Astrocyte (in vitro differentiated cells and primary cell): ENCODE measurements around the gene ST6GALNAC3. TPM values are rescaled to one million over a fixed set of nuclear protein-coding genes. Genes with fewer than 3 reads are reported as not detected.

Experiments used
- DNase-seq: peaks from one replicate; pipeline ENCODE4 v3.0.0-alpha.2; 2010; ENCODE audit warnings: low read depth
- FAIRE-seq: peaks from 2 replicates; lab custom pipeline; 2011; peaks lifted over from hg19 to GRCh38; lab: Jason Lieb, UNC
- H2AFZ ChIP-seq: 2 replicates; pipeline ENCODE4 v1.6.0; 2012; ENCODE audit warnings: low read depth, low read length, inconsistent platforms
- H3K27ac ChIP-seq: 2 replicates; pipeline ENCODE4 v1.5.1; 2011; ENCODE audit warnings: low read depth, low read length, inconsistent platforms
- H3K27me3 ChIP-seq: 2 replicates; pipeline ENCODE4 v1.6.0; 2011; ENCODE audit warnings: low read length, inconsistent platforms; ENCODE audit not compliant: insufficient read depth
- H3K36me3 ChIP-seq: 2 replicates; pipeline ENCODE4 v1.5.1; 2011; ENCODE audit warnings: low read length, inconsistent platforms; ENCODE audit not compliant: insufficient read depth
- H3K4me1 ChIP-seq: 2 replicates; pipeline ENCODE4 v1.5.1; 2011; ENCODE audit warnings: low read length, inconsistent platforms; ENCODE audit not compliant: insufficient read depth
- H3K4me2 ChIP-seq: 2 replicates; pipeline ENCODE4 v1.6.0; 2012; ENCODE audit warnings: low read length, inconsistent platforms
- H3K4me3 ChIP-seq: 2 replicates; pipeline ENCODE4 v1.5.1; 2011; ENCODE audit warnings: low read depth, mild to moderate bottlenecking, low read length, inconsistent platforms; ENCODE audit not compliant: insufficient read depth
- H3K79me2 ChIP-seq: 2 replicates; pipeline ENCODE4 v1.6.0; 2012; ENCODE audit warnings: mild to moderate bottlenecking, low read length, inconsistent platforms; ENCODE audit not compliant: insufficient read depth
- H3K9ac ChIP-seq: 2 replicates; pipeline ENCODE4 v1.6.0; 2012; ENCODE audit warnings: mild to moderate bottlenecking, low read length, inconsistent platforms
- H3K9me3 ChIP-seq: 2 replicates; pipeline ENCODE4 v1.5.1; 2012; ENCODE audit warnings: low read depth, mild to moderate bottlenecking, low read length, inconsistent platforms; ENCODE audit not compliant: insufficient read depth
- H4K20me1 ChIP-seq: 2 replicates; pipeline ENCODE4 v1.6.0; 2012; ENCODE audit warnings: low read length, inconsistent platforms; ENCODE audit not compliant: insufficient read depth
- H3K27ac Mint-ChIP-seq: one replicate; pipeline ENCODE4 v1.8.0; 2021; ENCODE audit warnings: mild to moderate bottlenecking, mixed read lengths; ENCODE audit not compliant: unreplicated experiment
- H3K27me3 Mint-ChIP-seq: one replicate; pipeline ENCODE4 v1.8.0; 2021; ENCODE audit warnings: low read depth, mixed read lengths; ENCODE audit not compliant: unreplicated experiment
- H3K36me3 Mint-ChIP-seq: one replicate; pipeline ENCODE4 v1.8.0; 2021; ENCODE audit warnings: low read depth, mixed read lengths; ENCODE audit not compliant: unreplicated experiment
- H3K4me1 Mint-ChIP-seq: one replicate; pipeline ENCODE4 v1.8.0; 2021; ENCODE audit warnings: low read depth, mixed read lengths; ENCODE audit not compliant: unreplicated experiment
- H3K4me3 Mint-ChIP-seq: one replicate; pipeline ENCODE4 v1.8.0; 2021; ENCODE audit warnings: mild to moderate bottlenecking, moderate library complexity, mixed read lengths; ENCODE audit not compliant: unreplicated experiment
- H3K9me3 Mint-ChIP-seq: one replicate; pipeline ENCODE4 v1.8.0; 2021; ENCODE audit warnings: mild to moderate bottlenecking, mixed read lengths; ENCODE audit not compliant: unreplicated experiment
- EZH2 ChIP-seq: IDR thresholded peaks from 2 replicates; pipeline ENCODE4 v1.6.1; 2012; ENCODE audit warnings: mild to moderate bottlenecking, low read length, inconsistent platforms; ENCODE audit not compliant: insufficient read depth
- total RNA-seq: library from RNA; stranded (reverse); gene quantifications from 2 replicates; pipeline ENCODE4 v1.2.1, GENCODE V29; 2021
- TF ChIP-seq, protein P1 (sequence below): IDR thresholded peaks from 2 replicates; pipeline ENCODE4 v1.5.1; 2011; ENCODE audit warnings: low read depth, mild to moderate bottlenecking, inconsistent platforms, low read length, moderate library complexity; ENCODE audit not compliant: insufficient read depth

ST6GALNAC3 gene
- total RNA-seq, 1 donor from 2014 or later = 3.2 TPM

DNA sequence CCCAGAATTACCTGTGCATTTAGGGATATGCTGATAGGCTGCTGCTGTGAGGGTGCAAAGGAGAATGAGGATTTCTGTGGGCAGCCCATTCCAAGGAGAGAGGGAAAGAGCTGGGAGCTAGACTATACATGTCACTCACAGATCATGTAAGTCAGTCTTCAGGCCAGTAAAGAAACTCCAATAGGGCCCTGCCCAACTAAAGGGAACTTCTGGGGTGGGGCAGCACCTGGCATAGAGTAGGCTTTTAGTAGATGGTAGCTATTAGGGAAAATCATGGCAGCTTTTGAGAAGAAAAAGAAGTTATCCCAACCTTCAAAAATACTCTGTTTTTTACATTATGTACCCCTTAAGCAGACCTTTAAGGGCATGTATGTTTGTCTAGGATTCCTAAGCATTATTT, 89.6 kb downstream of the ST6GALNAC3 start:
- no peaks in the 10 kb centered on the region for H3K79me2 ChIP-seq
- peaks cover 7% of the 10 kb centered on the region for H3K9me3 Mint-ChIP-seq
- H3K4me2 ChIP-seq = no peak overlapping the region
- no peaks in the 10 kb centered on the region for H3K4me1 ChIP-seq
- no peak overlapping the region for H2AFZ ChIP-seq
- H3K27ac Mint-ChIP-seq = no peak overlapping the region
- H4K20me1 ChIP-seq = no peaks in the 10 kb centered on the region
- H3K27me3 ChIP-seq = no peaks in the 10 kb centered on the region
- no peaks in the 10 kb centered on the region for H3K36me3 ChIP-seq
- FAIRE-seq (no peak), DNase-seq (no peak)
- H3K9me3 ChIP-seq = no peaks in the 10 kb centered on the region
- peaks cover 2% of the 10 kb centered on the region for H3K36me3 Mint-ChIP-seq
- TF ChIP-seq, protein P1, sequence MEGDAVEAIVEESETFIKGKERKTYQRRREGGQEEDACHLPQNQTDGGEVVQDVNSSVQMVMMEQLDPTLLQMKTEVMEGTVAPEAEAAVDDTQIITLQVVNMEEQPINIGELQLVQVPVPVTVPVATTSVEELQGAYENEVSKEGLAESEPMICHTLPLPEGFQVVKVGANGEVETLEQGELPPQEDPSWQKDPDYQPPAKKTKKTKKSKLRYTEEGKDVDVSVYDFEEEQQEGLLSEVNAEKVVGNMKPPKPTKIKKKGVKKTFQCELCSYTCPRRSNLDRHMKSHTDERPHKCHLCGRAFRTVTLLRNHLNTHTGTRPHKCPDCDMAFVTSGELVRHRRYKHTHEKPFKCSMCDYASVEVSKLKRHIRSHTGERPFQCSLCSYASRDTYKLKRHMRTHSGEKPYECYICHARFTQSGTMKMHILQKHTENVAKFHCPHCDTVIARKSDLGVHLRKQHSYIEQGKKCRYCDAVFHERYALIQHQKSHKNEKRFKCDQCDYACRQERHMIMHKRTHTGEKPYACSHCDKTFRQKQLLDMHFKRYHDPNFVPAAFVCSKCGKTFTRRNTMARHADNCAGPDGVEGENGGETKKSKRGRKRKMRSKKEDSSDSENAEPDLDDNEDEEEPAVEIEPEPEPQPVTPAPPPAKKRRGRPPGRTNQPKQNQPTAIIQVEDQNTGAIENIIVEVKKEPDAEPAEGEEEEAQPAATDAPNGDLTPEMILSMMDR = no peak
- no peak for TF ChIP-seq EZH2
- no peaks in the 10 kb centered on the region for H3K27me3 Mint-ChIP-seq
- H3K4me1 Mint-ChIP-seq = peaks cover 3% of the 10 kb centered on the region
- no peak overlapping the region for H3K4me3 ChIP-seq
- H3K9ac ChIP-seq = no peak overlapping the region
- H3K4me3 Mint-ChIP-seq = no peak overlapping the region
- H3K27ac ChIP-seq = no peak overlapping the region

DNA sequence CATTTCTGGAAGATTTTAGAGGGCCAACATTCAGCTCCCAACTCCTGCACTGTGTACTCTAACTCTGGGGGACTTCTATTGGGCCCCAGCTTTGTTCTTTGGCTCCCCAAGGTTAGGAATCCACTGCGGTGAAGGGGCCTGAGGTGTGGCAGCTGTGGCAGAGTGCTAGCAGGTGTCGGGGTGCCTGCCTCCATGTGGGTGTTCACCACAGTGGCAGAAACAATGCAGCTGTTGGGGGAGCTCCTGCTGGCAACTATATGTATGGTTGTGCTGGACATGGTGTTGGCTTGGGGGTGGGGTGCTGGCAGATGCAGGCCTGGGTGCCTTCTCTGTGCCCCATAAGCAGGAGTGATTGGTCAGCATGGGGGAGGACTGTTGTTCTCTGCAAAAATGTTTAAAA, 95.5 kb downstream of the ST6GALNAC3 start:
- Mint-ChIP-seq H3K36me3 (peaks cover 2% of the 10 kb centered on the region), H3K27ac (no peak overlapping the region), H3K27me3 (no peaks in the 10 kb centered on the region), H3K4me1 (no peaks in the 10 kb centered on the region), H3K9me3 (peaks cover 7% of the 10 kb centered on the region), H3K4me3 (no peak overlapping the region)
- Histone ChIP-seq H3K4me2 (no peak overlapping the region), H3K27ac (no peak overlapping the region), H3K36me3 (no peaks in the 10 kb centered on the region), H3K79me2 (no peaks in the 10 kb centered on the region), H3K27me3 (no peaks in the 10 kb centered on the region), H2AFZ (no peak overlapping the region), H4K20me1 (no peaks in the 10 kb centered on the region), H3K4me3 (no peak overlapping the region), H3K9me3 (no peaks in the 10 kb centered on the region), H3K4me1 (no peaks in the 10 kb centered on the region), H3K9ac (no peak overlapping the region)
- TF ChIP-seq EZH2 = no peak
- TF ChIP-seq, protein P1 = no peak
- no peak for FAIRE-seq
- no peak for DNase-seq

- Histone ChIP-seq H4K20me1 (no peaks in the 10 kb centered on the region), H3K4me2 (no peak overlapping the region), H3K27ac (no peak overlapping the region), H3K27me3 (no peaks in the 10 kb centered on the region), H3K9ac (no peak overlapping the region), H3K79me2 (no peaks in the 10 kb centered on the region), H3K4me3 (no peak overlapping the region), H2AFZ (no peak overlapping the region), H3K9me3 (no peaks in the 10 kb centered on the region), H3K4me1 (no peaks in the 10 kb centered on the region), H3K36me3 (no peaks in the 10 kb centered on the region)
- H3K9me3 Mint-ChIP-seq = peaks cover 7% of the 10 kb centered on the region
- no peak overlapping the region for H3K27ac Mint-ChIP-seq
- FAIRE-seq = no peak
- no peak for TF ChIP-seq EZH2
- TF ChIP-seq, protein P1 = no peak
- H3K36me3 Mint-ChIP-seq = peaks cover 2% of the 10 kb centered on the region
- no peaks in the 10 kb centered on the region for H3K4me1 Mint-ChIP-seq
- H3K4me3 Mint-ChIP-seq = no peak overlapping the region
- no peaks in the 10 kb centered on the region for H3K27me3 Mint-ChIP-seq
- no peak for DNase-seq
These were observed 96.0 kb downstream of the ST6GALNAC3 start for GRCh38 chr1:76170513-76170912.
